Astrocyte (in vitro differentiated cells and primary cell): ENCODE results near the gene CACNB2.

Experiments
- CTCF ChIP-seq: IDR thresholded peaks from 2 replicates; pipeline ENCODE4 v1.5.1; 2011; ENCODE audit warnings: low read depth, mild to moderate bottlenecking, inconsistent platforms, low read length, moderate library complexity; ENCODE audit not compliant: insufficient read depth
- EZH2 ChIP-seq: IDR thresholded peaks from 2 replicates; pipeline ENCODE4 v1.6.1; 2012; ENCODE audit warnings: mild to moderate bottlenecking, low read length, inconsistent platforms; ENCODE audit not compliant: insufficient read depth

GRCh38 chr10:18406136-18406535 is 265.9 kb downstream of the CACNB2 start:
- no peak for TF ChIP-seq CTCF
- TF ChIP-seq EZH2, result no peak
